ENCODE data around the gene KMT5B. TPM values are rescaled to one million over a fixed set of nuclear protein-coding genes. Genes with fewer than 3 reads are reported as not detected.

Gene KMT5B
- total RNA-seq, 1 experiment from 2014 or later: 46.4 TPM

GRCh38 chr11:68196219-68196618 lies 16.9 kb downstream of the KMT5B start:
- no peak for DNase-seq (ENCODE audit: unreplicated experiment)
- POLR2A ChIA-PET: interaction anchor here (0.7 kb wide), 1 partner anchor 76 kb away, joined by 3 read pairs; the partner anchor contains the start of gene C11orf24
- H3K36me3 Mint-ChIP-seq (ENCODE audit: insufficient read depth, unreplicated experiment): peaks cover 13% of the 10 kb centered on the region
- H3K27me3 Mint-ChIP-seq (ENCODE audit: insufficient read depth, unreplicated experiment): no peaks in the 10 kb centered on the region
- peaks cover 46% of the 10 kb centered on the region for H3K4me1 Mint-ChIP-seq (ENCODE audit: insufficient read depth, unreplicated experiment)
- BruUV-seq (replicated peaks): no TSS peak
- H3K4me3 Mint-ChIP-seq (ENCODE audit: unreplicated experiment): no peak overlapping the region
- TF ChIP-seq CTCF (IDR thresholded peaks at IDR 0.05; ENCODE audit: unreplicated experiment): no peak
- intact Hi-C loops (cut with micrococcal nuclease): no loop called here
- CTCF ChIA-PET: interaction anchor here (0.9 kb wide), 1 partner anchor 186 kb away, joined by 4 read pairs; no protein-coding TSS in a partner anchor
- H3K9me3 Mint-ChIP-seq (ENCODE audit: unreplicated experiment): no peaks in the 10 kb centered on the region
- H3K27ac Mint-ChIP-seq (ENCODE audit: low read depth, unreplicated experiment): no peak overlapping the region

GRCh38 chr11:68194675-68195294 lies 18.3 kb downstream of the KMT5B start:
- intact Hi-C loops (cut with micrococcal nuclease): no loop called here
- Mint-ChIP-seq H3K4me1 (ENCODE audit: insufficient read depth, unreplicated experiment) (peaks cover 34% of the 10 kb centered on the region), H3K27me3 (ENCODE audit: insufficient read depth, unreplicated experiment) (no peaks in the 10 kb centered on the region), H3K4me3 (ENCODE audit: unreplicated experiment) (no peak overlapping the region), H3K27ac (ENCODE audit: low read depth, unreplicated experiment) (no peak overlapping the region), H3K36me3 (ENCODE audit: insufficient read depth, unreplicated experiment) (peaks cover 12% of the 10 kb centered on the region), H3K9me3 (ENCODE audit: unreplicated experiment) (no peaks in the 10 kb centered on the region)
- no peak for DNase-seq (ENCODE audit: unreplicated experiment)
- BruUV-seq (replicated peaks): no TSS peak
- POLR2A ChIA-PET: interaction anchor here (1.0 kb wide), 1 partner anchor 14 kb away, joined by 6 read pairs; no protein-coding TSS in a partner anchor
- TF ChIP-seq CTCF (IDR thresholded peaks at IDR 0.05; ENCODE audit: unreplicated experiment): no peak
- CTCF ChIA-PET: interaction anchor here (0.6 to 2.4 kb wide), 4 partner anchors 10 to 107 kb away, joined by 3 to 9 read pairs (median 6); no protein-coding TSS in a partner anchor

- ChIA-PET POLR2A (interaction anchor here (0.7 to 0.9 kb wide), 2 partner anchors 9 to 10 kb away, joined by 3 read pairs; no protein-coding TSS in a partner anchor), CTCF (interaction anchor here (0.6 to 2.4 kb wide), 4 partner anchors 12 to 105 kb away, joined by 4 to 9 read pairs (median 4); no protein-coding TSS in a partner anchor)
- intact Hi-C loops (cut with micrococcal nuclease): no loop called here
- H3K27me3 Mint-ChIP-seq (ENCODE audit: insufficient read depth, unreplicated experiment): no peaks in the 10 kb centered on the region
- no peak for TF ChIP-seq CTCF (IDR thresholded peaks at IDR 0.05; ENCODE audit: unreplicated experiment)
- peaks cover 12% of the 10 kb centered on the region for H3K36me3 Mint-ChIP-seq (ENCODE audit: insufficient read depth, unreplicated experiment)
- H3K4me1 Mint-ChIP-seq (ENCODE audit: insufficient read depth, unreplicated experiment): peaks cover 20% of the 10 kb centered on the region
- no peak overlapping the region for H3K27ac Mint-ChIP-seq (ENCODE audit: low read depth, unreplicated experiment)
- H3K9me3 Mint-ChIP-seq (ENCODE audit: unreplicated experiment): no peaks in the 10 kb centered on the region
- DNase-seq (ENCODE audit: unreplicated experiment): no peak
- no TSS peak for BruUV-seq (replicated peaks)
- H3K4me3 Mint-ChIP-seq (ENCODE audit: unreplicated experiment): no peak overlapping the region
Measured at GRCh38 chr11:68193018-68193417, 20.1 kb downstream of the KMT5B start.

GRCh38 chr11:68191661-68192579 lies 21.2 kb downstream of the KMT5B start:
- DNase-seq (ENCODE audit: unreplicated experiment): peak; percentile 51
- peaks cover 23% of the 10 kb centered on the region for H3K36me3 Mint-ChIP-seq (ENCODE audit: insufficient read depth, unreplicated experiment)
- no peaks in the 10 kb centered on the region for H3K27me3 Mint-ChIP-seq (ENCODE audit: insufficient read depth, unreplicated experiment)
- ChIA-PET CTCF (interaction anchor here (1.5 kb wide), 1 partner anchor 17 kb away, joined by 4 read pairs; no protein-coding TSS in a partner anchor), POLR2A (interaction anchor here (0.9 kb wide), 1 partner anchor 11 kb away, joined by 3 read pairs; no protein-coding TSS in a partner anchor)
- TF ChIP-seq CTCF (IDR thresholded peaks at IDR 0.05; ENCODE audit: unreplicated experiment): no peak
- no peaks in the 10 kb centered on the region for H3K9me3 Mint-ChIP-seq (ENCODE audit: unreplicated experiment)
- peak overlapping the region; percentile 25 for H3K27ac Mint-ChIP-seq (ENCODE audit: low read depth, unreplicated experiment)
- no peak overlapping the region for H3K4me3 Mint-ChIP-seq (ENCODE audit: unreplicated experiment)
- BruUV-seq (replicated peaks): no TSS peak
- intact Hi-C loops (cut with micrococcal nuclease): no loop called here
- H3K4me1 Mint-ChIP-seq (ENCODE audit: insufficient read depth, unreplicated experiment): peaks cover 15% of the 10 kb centered on the region
